ENCODE measurements around the gene CMAS.

Gene CMAS

GRCh38 chr12:22066310-22066709, 20.3 kb downstream of the CMAS start:
- no peak for DNase-seq (ENCODE audit: low read depth in 1 of 2, low spot score in 1 of 2)
- H3K4me3 ChIP-seq (replicated peaks; ENCODE audit: insufficient read depth, low read length): no peak overlapping the region
- no peak overlapping the region for H3K27ac ChIP-seq (replicated peaks)
- H3K27me3 ChIP-seq (ENCODE audit: insufficient read depth, poor library complexity, severe bottlenecking): no peaks in the 10 kb centered on the region
- TF ChIP-seq POLR2AphosphoS5 (IDR thresholded peaks at IDR 0.05; ENCODE audit: low read depth): no peak
- no peak for TF ChIP-seq GABPA (IDR thresholded peaks at IDR 0.05; ENCODE audit: low read depth)
- no peak for TF ChIP-seq REST (IDR thresholded peaks at IDR 0.05; ENCODE audit: insufficient replicate concordance, low read depth)
- no peak for TF ChIP-seq CTCF (IDR thresholded peaks at IDR 0.05; ENCODE audit: insufficient read depth, low read length)
- no peak for TF ChIP-seq SPI1 (IDR thresholded peaks at IDR 0.05; ENCODE audit: borderline replicate concordance, low read depth)

GRCh38 chr12:22069851-22070250, 23.8 kb downstream of the CMAS start:
- no peak for DNase-seq (ENCODE audit: low read depth in 1 of 2, low spot score in 1 of 2)
- H3K27me3 ChIP-seq (ENCODE audit: insufficient read depth, poor library complexity, severe bottlenecking): no peaks in the 10 kb centered on the region
- H3K4me3 ChIP-seq (replicated peaks; ENCODE audit: insufficient read depth, low read length): no peak overlapping the region
- no peak overlapping the region for H3K27ac ChIP-seq (replicated peaks)
- TF ChIP-seq SPI1 (IDR thresholded peaks at IDR 0.05; ENCODE audit: borderline replicate concordance, low read depth) (no peak), CTCF (IDR thresholded peaks at IDR 0.05; ENCODE audit: insufficient read depth, low read length) (no peak), REST (IDR thresholded peaks at IDR 0.05; ENCODE audit: insufficient replicate concordance, low read depth) (no peak), GABPA (IDR thresholded peaks at IDR 0.05; ENCODE audit: low read depth) (no peak), POLR2AphosphoS5 (IDR thresholded peaks at IDR 0.05; ENCODE audit: low read depth) (no peak)

- DNase-seq (ENCODE audit: low read depth in 1 of 2, low spot score in 1 of 2): no peak
- no peak for TF ChIP-seq POLR2AphosphoS5 (IDR thresholded peaks at IDR 0.05; ENCODE audit: low read depth)
- no peak for TF ChIP-seq GABPA (IDR thresholded peaks at IDR 0.05; ENCODE audit: low read depth)
- TF ChIP-seq CTCF (IDR thresholded peaks at IDR 0.05; ENCODE audit: insufficient read depth, low read length): no peak
- no peak for TF ChIP-seq REST (IDR thresholded peaks at IDR 0.05; ENCODE audit: insufficient replicate concordance, low read depth)
- TF ChIP-seq SPI1 (IDR thresholded peaks at IDR 0.05; ENCODE audit: borderline replicate concordance, low read depth): no peak
- Histone ChIP-seq H3K27ac (replicated peaks) (no peak overlapping the region), H3K4me3 (replicated peaks; ENCODE audit: insufficient read depth, low read length) (no peak overlapping the region), H3K27me3 (ENCODE audit: insufficient read depth, poor library complexity, severe bottlenecking) (no peaks in the 10 kb centered on the region)
Observed at GRCh38 chr12:22082190-22082701, 36.2 kb downstream of the CMAS start.

Measured in HL-60 (cell line).